Iris pigment epithelial cell (primary cell): ENCODE data around the gene CUEDC2.

ENCODE experiments used
- DNase-seq: peaks from one replicate; pipeline ENCODE4 v3.0.0-alpha.2; 2011; ENCODE audit warnings: low read depth

Gene CUEDC2

GRCh38 chr10:102432162-102432950 is at the start of gene CUEDC2:
TSS of gene CUEDC2 (minus strand) at chr10:102432574. CDS start at chr10:102425188, 7,386 bp downstream.
- peak; percentile 97 for DNase-seq

- DNase-seq, result no peak
These were observed 48.0 kb upstream of the CUEDC2 start for GRCh38 chr10:102480396-102480795.

- DNase-seq, result no peak
These were observed 47.3 kb upstream of the CUEDC2 start for GRCh38 chr10:102479651-102480050.

- no peak for DNase-seq
These were observed 44.2 kb upstream of the CUEDC2 start for GRCh38 chr10:102476466-102477141.

- no peak for DNase-seq
These were observed 43.2 kb upstream of the CUEDC2 start for GRCh38 chr10:102475451-102476040.

GRCh38 chr10:102473445-102474331 is 41.3 kb upstream of the CUEDC2 start:
- no peak for DNase-seq

GRCh38 chr10:102470579-102471546 is 38.5 kb upstream of the CUEDC2 start:
- no peak for DNase-seq

GRCh38 chr10:102468683-102469082 is 36.3 kb upstream of the CUEDC2 start:
- DNase-seq, result no peak

GRCh38 chr10:102467971-102468438 is 35.6 kb upstream of the CUEDC2 start:
- DNase-seq, result no peak

- DNase-seq, result no peak
These were observed 34.9 kb upstream of the CUEDC2 start for GRCh38 chr10:102467318-102467717.

GRCh38 chr10:102465466-102465865 is 33.1 kb upstream of the CUEDC2 start:
- DNase-seq, result no peak

- DNase-seq, result no peak
These were observed 31.6 kb upstream of the CUEDC2 start for GRCh38 chr10:102463983-102464382.

- no peak for DNase-seq
These were observed 30.2 kb upstream of the CUEDC2 start for GRCh38 chr10:102462512-102463054.

GRCh38 chr10:102461187-102462054 is 29.0 kb upstream of the CUEDC2 start:
- peak; percentile 76 for DNase-seq

GRCh38 chr10:102460836-102461186 is 28.4 kb upstream of the CUEDC2 start:
- DNase-seq, result no peak

- DNase-seq, result no peak
These were observed 26.3 kb upstream of the CUEDC2 start for GRCh38 chr10:102458656-102459055.

- no peak for DNase-seq
These were observed 25.3 kb upstream of the CUEDC2 start for GRCh38 chr10:102457591-102458150.

- peak; percentile 93 for DNase-seq
These were observed 23.6 kb upstream of the CUEDC2 start for GRCh38 chr10:102455893-102456471.
